Subcutaneous adipose tissue (tissue), 4 donors: ENCODE results near the gene CAPN15. TPM values are rescaled to one million over a fixed set of nuclear protein-coding genes. Genes with fewer than 3 reads are reported as not detected.

Experiments used
- total RNA-seq, 4 donors: library from RNA; depleted of rRNA; stranded (reverse); fragments of >200 nt; gene quantifications; one replicate each; pipeline ENCODE4 v1.1.0, GENCODE V29; 2016
- TF ChIP-seq, protein P1 (sequence below): fragments of 450-650 bp; IDR thresholded peaks from one replicate; pipeline ENCODE4 v1.5.1; 2016; ENCODE audit warnings: low read depth, mild to moderate bottlenecking, control low read depth, antibody characterized with exemption, moderate library complexity

CAPN15 gene
- total RNA-seq, 4 donors from 2014 or later = 7.6 to 30.0 (median 13.3) TPM

DNA sequence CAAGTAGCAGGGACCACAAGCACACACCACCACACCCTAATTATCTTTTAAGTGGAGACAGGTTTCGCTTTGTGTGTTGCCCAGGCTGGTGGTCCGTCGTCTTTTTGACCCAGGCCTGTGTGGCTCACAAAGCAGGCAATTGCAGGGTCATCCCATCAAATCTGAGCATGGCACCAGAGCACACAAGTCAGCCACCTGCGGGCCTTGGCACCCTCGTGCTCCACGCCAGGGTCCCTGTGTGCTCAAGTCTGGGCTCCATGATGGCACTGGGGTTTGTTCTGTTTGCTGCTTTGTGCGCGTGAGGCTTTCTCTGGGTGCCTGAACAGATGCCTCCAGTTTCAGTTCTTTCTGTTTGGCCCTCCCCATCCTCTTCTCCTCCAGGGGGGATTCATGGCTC lies 2.4 kb upstream of the CAPN15 start:
- TF ChIP-seq, protein P1, sequence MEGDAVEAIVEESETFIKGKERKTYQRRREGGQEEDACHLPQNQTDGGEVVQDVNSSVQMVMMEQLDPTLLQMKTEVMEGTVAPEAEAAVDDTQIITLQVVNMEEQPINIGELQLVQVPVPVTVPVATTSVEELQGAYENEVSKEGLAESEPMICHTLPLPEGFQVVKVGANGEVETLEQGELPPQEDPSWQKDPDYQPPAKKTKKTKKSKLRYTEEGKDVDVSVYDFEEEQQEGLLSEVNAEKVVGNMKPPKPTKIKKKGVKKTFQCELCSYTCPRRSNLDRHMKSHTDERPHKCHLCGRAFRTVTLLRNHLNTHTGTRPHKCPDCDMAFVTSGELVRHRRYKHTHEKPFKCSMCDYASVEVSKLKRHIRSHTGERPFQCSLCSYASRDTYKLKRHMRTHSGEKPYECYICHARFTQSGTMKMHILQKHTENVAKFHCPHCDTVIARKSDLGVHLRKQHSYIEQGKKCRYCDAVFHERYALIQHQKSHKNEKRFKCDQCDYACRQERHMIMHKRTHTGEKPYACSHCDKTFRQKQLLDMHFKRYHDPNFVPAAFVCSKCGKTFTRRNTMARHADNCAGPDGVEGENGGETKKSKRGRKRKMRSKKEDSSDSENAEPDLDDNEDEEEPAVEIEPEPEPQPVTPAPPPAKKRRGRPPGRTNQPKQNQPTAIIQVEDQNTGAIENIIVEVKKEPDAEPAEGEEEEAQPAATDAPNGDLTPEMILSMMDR = no peak

DNA sequence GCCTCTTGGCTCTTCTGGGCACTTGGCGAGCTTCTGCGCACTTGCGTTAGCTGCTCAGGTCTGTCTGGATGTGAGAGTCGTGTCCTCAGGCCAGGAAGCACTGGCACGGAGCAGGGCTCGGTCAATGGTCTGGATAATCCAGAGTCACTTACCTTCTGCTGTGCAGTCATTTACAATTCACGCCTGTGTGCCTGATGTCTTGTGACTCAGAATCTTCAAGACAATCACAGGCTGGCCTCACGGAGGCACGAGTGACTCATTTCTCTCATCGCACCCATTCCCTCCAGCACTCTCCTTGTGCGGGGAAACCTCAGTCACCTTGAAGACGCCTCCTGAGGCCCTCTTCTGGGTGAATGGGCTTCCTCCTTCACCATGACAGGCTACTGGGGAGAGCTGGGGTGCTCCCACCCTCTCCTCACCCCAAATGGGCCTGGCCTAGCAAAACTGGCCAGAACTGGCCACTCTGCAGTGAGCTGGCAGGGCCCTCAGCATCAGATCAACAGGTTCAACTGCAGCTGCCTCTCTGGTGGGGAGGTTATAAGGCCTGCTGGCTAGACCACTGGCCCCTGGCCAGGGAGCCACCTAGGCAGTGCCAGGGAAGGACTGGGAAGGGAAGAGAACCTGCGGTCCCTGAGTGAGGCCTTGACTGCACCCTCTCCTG lies 1.9 kb upstream of the CAPN15 start:
- TF ChIP-seq, protein P1 = no peak

DNA sequence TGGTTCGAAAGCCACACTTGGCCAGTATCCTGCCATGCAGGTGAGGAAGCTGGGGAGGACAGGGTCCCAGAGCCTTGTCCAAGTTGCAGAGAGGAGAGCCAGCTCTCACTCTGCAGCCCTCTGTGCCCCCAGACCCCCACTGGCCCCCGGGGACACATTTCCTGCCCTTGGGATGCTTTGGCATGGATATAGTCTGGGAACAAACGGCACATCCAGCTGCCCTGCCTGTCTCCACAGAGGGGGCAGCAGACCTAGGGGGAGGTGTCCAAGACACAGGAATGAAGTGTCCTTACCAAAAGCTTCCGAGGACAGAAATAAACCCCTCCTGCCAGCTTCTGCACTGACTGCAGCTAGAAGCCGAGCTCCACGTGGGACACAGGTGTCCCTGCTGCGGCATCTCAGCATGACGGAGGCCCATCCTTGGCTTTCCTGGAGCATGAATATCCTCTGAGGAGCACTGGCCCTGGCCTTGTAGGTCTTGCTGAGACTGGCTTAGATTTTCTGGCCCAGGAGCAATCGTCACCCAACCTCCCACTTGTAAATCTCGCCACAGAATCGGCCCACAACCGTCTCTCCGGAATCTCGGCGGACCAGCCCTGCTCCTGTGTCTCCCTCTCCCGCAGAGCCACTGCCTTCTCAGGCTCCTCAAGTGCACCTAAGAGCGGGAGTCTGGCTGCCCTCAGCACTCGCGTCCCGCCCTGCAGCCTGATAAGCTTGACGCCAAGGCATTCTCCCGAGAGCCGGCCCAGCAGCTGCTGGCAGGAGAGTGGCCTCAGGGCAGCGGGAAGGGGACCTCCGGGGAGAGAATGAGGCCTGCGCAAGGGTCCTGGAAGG lies 1.1 kb upstream of the CAPN15 start:
- TF ChIP-seq, protein P1 = no peak

DNA sequence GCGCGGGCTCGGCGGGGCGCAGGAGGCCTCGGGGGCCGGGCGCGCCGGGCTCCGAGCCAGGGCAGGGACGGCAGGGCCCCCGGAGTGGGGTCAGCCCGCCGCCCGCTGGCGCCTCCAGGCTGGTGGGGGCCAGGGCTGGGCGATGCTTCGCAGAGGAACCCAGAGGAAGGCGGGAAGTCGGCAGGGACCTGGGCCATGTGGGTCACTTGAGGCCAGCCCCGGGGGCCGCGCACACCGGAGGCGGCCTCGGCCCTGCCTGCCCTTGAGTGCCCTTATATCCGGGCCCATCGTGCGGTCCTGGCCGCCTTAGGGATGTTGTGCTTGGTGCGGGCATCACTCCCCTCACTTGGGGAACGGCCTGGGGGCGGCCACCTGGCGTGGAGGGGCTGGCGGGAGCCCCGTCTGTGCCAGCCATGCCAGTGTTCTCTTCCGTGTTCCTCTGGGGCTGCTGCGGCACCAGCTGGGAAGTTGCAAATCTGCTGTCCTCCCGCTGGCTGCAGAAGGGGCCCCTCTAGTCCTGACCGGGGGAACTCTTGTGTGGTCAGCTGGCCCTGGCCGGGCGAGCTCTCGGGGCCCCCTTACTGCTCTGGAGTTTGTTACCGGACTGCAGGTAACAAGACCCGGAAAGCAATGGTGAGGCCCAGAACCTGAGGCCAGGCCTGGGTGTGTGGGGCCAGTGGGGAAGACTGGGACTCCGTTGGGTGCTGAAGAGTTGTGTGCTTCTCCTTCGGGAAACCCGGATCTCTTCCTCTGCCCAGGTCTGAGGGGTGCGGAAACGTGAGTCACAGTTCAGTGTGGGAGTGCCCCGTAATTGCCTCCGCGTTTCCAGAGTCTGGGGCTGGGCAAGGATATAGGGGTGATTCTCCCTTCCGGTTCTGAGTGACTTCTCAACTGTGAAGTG lies 849 bp downstream of the CAPN15 start:
- TF ChIP-seq, protein P1 = no peak

DNA sequence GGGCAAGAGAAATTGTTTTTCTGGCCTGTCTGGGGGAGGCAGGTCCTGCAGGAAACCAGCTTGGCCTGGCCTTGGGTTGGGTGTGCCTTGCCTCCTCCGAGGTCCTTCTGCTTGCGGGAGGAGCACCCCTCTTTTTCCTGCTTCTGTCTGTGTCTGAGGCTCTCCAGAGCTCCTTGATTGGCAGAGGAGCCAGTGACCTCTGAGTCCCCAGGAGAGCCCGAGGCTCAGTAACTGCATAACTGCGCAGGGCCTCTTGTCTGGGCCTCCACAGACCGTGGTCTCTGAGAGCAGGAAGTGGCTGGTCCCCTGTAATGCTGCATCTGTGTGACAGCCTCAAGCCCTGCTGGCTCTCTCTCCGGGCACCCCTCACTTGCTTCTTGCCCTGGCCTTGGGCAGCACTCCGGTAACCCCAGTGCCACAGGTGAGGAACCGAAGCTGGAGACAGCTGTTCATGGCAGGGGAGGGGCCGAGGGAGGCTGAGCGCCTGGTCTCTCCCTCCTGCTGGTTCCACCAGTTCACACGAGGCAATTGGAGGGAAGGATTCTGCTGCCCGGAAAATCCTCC lies 1.6 kb downstream of the CAPN15 start:
- TF ChIP-seq, protein P1 = no peak

DNA sequence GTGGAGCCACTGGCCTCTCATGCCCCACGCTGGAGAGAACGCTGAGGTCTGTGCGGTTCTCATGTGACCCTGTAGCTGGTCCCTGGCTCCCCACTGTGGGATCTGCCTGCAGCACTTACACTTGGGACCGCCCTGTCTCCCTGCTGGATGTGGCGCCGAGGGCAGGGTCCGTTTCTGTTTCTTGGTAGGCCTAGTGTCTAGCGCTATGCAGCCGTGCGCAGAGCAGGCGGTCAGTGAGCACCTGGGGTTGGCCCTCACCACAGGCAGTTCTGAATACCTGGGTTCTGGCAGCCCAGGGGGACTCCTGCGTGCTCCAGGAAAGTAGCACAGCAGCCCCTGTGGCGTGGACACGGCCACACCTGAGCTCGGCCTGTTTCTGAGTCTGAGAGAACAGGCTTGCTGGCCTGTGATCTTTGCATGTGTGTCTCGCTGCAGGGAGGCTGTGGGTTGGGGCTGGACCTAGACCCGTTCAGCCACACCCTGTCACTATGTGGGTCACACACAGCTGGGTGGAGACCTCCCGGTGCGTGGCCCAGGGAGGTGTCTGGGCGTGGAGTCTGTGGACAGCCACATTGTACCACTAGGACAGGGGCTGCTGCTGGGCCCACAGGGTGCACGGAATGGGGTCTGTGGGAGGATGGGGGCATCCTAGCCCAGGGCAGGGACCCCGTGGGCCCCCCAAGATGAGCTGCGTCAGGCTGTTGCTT lies 2.8 kb downstream of the CAPN15 start:
- TF ChIP-seq, protein P1 = no peak
